ENCODE data around the gene TAF3.

Gene TAF3

DNA sequence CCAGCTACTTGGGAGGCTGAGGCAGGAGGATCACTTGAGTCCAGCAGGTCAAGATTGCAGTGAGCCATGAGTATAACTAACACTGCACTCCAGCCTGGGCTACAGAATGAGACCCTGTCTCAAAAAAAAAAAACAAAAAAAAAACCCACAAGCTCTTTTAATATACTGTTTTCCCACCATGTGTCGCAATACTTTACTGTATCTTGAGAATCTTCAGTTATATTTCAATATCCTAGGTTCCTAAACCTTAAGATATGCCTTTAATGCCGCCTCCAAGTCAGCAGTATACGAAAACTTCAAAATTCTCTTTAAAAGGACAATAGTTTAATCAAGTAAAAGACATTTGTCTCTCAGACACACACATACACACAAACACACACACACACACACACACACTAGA lies 62.8 kb downstream of the TAF3 start:
- DNase-seq: no peak

DNA sequence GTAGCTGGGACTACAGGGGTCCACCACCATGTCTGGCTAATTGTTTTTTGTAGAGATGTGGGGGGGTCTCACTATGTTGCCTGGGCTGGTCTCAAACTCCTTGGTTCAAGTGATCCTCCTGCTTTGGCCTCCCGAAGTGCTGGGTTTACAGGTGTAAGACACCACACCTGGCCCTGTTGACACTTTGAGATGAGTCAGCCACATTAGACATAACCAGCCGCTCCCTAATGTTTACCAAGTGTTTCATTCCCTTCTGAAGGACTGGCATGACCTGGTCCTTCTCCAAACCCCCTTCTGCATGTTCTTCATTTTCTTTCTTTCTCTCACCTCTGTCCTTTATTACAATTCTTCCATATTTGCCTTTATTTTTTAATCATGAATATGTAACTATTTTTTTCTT lies 67.8 kb downstream of the TAF3 start:
- DNase-seq: no peak

DNA sequence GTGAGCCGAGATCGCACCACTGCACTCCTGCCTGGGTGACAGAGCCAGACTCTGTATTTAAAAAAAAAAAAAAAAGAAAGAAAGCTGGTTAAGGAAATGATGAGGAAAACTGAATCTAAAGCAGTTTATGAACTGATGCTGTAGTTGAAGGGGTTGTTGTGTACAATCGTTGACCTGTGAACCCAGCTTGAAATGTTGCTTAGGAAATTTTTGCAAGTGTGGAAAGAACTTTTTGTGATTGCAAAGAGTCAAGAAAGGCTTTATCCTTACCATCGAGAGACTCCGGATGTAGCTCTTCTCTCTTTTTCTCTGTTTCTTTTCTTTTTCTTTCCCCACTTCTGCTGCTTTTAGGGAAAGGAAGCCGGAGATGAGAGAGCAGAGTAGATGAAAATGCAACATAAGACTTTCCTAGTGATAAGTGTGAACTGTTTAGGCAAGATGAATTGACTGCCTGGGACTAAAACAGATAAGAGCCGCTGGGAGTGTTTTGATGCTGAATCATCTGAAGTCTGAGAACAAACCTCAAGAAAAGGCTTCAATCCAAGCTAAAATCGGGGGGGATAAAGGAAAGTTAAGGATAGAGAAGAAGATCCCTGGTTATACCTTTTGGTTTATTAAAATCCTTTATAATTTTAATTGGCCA lies 69.0 kb downstream of the TAF3 start:
- no peak for DNase-seq

DNA sequence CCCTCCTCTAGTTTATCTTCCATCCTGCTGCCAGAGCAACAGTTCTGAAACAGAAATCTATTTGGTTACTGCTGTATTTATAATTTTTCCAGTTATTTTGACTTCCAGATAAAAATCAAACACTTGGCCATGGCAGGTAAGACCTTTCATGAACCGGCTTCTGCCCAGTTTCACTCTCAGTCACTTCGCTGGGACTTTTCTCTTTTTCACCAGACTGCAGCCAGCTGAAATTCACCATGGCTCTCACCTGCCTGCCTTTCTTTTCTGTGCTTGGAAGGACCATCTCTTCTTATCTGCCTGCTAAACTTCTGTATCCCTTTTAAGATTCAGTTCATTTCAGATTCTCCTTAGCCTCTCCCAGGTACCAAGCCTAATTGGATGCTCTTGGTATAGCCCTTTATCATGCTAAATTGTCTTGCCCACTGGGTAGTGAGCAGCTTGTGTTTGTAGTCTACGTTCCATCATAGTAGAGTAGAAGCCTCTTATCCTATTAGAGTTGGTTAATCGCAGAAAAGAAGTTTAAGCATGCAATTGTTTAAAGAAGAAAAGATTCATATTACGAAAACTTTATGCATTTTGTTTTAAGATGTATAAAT lies 71.7 kb downstream of the TAF3 start:
- no peak for DNase-seq

DNA sequence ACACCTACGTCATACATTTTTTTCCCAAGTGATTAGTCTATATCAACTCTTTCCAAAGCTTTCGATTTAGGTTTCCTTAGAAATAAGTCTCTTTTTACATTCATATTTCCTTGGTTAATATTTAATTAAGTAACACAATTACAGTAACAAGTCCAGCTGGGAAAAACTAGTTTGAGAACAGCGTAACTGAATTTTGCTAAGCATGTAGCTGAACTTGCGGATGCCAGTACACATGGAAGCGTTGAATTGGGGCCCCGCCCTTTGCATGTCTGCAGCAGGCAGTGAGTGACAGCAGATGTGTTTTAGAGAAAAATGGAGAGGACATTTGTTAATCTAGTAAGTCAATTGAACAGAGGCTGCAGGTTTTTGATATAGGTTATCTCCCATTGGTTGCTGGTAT lies 72.5 kb downstream of the TAF3 start:
- DNase-seq: no peak

DNA sequence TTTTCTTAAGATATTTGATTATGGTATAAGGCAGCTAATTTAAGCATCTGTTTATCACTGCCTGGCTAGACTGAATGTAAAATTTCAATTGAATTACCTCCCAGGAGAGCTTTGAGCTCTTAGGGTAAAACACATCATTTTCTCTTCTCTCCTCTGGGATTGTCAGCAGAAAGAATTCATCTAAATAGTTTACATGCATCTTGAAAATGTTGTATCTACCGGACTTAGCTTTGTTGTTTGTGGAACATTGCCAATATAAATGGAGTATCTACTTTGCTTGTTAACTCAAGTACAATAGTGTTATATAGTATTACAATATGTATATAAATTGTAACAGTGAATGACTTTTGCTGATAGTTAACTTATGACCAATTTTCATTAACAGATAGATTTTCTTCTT lies 73.3 kb downstream of the TAF3 start:
- DNase-seq: no peak

DNA sequence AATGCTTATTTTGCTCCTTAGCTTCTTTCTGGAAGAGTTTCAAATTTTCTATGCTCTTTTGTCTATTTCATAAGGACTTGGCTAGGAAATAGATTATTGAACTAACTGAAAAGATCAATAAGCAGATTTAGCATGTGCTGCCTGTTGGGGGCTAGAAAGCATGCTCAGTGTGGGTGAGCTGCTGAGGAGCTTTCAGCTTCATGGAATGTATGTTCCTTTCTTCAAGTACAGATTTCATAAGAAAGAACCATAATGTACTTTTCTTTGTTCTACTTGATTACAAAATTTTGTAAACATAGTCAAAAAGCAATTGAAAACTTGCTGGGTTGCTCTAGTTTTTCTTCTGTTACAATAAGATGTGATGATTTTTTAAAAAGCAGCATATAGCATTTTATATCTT lies 73.8 kb downstream of the TAF3 start:
- DNase-seq: no peak

DNA sequence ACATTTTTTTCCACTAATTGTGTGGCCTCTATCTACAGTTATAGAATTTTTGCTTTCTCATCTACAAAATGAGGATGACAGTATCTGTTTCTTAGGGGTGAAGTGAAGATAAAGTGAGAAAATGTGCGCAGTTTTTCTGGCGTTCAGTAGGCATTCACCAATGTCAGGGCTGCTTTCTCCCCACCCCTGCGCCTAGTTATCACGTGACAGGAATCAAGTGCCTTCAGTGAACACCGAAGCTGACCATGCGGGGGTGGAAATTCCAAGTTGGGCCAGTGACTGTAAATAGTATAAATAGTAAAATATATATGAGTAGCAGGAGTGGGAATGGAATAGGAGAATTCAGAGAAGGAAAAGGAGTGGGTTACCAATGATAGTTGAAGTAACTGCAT lies 77.4 kb downstream of the TAF3 start:
- no peak for DNase-seq

DNA sequence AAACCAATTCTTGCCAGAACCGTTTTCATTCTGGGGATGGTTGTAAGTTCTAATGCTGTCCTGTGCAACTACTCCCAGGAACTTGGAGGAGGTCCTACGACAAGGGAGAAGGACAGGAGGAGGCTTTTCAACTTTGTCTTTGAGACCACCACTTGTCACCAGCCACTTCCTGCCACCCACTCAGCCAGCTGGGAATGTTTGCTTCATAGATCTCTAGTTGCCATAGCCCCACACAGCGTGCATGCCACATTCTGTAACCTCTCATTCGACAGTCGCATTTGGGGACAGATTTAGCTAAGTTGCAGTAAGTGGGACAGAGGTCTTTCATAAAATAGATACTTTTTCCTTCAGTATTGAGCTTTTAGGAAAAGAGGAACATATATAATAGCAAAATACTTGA lies 78.0 kb downstream of the TAF3 start:
- DNase-seq: no peak

DNA sequence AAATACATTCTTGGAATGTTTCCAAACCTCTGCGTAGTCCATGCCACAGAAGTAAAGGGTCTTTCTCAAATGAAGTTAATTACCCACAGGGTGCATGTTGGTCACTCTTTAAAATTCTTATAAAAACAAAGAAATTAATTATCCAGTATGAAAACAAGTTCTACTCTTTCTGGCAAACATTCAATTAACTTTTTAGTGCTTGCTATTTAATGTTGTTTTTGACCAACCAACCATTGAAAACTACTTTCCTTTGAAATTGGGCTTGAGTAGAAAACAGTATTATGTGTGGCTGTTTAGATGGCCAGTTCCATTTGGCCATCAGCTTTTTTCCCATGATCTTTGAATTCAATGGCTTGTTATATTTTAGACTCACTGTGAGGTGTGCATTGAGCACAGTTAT lies 83.0 kb downstream of the TAF3 start:
- DNase-seq: no peak

DNA sequence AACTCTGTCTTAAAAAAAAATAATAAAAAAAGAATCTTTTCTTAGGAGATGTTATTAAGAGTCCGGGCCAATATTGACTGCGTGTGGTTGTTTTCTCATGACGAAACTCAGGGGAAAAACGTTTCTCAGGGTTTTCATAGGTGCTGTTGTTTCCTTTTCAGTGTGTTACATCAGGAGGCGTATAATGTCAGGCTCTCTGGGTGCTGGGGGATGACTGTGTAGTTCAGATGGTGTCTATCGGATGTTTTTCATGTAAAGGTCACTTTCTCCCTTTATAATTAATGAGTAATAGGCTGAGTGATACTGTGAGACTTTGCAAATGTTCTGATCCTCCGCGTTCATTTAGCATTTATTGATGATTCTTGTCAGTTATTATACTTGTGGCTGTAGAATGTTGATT lies 84.1 kb downstream of the TAF3 start:
- DNase-seq: no peak

DNA sequence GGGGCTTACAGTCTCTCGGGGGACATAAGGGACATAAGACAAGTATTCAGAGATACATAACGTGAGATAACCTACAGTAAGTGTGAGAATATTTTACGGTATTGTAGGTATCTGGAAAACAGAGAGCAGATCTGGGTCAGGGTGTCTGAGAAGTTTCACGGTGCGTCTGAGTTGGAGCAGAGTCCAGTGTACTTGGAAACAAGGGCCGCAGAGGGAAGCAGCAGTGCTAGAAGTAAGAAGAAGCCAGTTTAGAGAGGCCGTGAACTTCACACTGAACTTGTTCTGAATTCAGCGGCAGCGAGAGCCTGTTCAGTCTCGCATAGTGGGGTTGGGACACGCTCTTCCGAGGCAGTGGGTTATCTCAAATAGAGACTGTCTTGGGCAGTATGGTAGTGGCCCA lies 85.5 kb downstream of the TAF3 start:
- DNase-seq: no peak

DNA sequence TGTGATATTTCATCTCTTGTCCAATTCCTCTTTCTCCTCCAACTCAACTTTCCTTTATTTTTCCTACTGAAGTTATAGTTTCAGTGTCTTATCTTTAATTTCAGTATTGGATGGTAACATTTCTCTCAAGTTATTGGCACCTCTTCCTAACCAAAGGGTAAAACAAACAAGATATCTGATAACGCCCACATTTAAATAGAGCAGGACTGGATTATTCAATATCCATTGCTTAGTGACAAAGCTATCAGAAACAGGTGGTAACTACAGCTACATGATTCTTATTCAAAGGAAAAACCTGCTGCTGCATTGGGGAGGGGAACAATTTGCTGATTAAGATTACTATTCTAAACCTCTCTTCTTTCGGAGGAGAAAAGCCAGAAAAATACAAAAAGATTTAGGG lies 87.8 kb downstream of the TAF3 start:
- no peak for DNase-seq

DNA sequence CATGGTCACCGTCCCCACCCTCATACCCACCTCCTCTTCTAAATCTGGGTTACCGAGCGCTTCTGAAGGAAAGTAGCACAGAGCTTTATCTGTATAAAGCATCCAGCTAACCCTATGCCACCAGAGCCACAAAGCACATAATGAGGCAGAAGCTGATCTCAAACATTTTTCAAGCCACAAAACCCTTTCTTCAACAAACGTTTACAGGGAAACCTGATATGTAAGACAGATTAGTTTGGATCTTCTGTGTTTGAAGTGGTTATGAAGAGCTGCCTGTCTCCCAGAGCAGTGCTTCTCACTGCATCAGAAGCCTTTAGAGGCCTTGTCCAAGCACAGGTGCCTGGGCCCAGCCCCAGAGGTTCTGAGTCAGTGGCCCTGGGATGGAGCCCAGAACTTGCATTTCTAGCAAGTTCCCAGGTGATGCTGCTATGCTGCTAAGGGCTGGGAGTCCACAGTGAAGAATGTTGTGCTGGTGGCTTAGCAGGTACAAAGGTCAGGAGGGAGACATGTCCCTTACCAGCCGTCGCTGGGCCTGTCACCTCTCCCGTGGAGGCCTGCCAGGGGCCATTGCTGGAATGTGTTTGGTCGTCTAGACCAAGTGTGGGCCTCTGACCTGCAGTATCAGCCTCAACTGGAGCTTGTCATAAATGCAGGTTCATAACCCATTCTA lies 90.4 kb downstream of the TAF3 start:
- DNase-seq: no peak

DNA sequence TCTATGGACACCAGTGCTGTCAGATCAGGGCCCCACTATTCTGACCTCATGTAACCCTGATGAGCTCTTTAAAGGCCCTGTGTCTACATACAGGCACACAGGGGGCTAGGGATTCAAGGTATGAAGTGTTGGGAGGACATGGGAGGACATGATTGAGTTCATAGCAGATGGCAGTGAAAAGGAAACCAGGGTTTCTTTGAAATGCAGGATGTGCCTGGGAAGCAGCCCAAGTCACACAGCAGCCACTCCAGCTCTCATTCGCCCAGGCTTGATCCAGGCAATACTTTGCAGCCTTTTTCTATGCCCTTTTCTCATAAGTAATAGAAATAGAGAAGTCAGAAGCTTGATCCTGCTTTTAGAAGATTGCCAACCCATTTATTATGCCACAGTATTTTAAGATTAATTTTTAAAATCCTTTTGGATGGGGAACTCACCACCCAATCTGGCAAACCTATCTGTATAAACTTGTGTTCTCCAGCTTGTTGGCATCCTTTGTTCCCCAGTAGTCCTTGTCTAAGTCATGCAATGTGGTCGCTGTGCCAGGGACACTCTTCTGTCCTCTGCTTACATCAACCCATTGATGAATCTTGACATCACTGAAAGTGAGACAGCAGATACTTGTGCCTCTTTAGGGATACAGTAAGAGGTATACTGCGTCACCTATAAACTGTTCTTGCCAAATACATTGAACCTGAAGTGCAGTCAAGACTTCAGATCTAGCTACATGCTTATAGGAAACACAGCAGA lies 95.0 kb downstream of the TAF3 start:
- DNase-seq: no peak

DNA sequence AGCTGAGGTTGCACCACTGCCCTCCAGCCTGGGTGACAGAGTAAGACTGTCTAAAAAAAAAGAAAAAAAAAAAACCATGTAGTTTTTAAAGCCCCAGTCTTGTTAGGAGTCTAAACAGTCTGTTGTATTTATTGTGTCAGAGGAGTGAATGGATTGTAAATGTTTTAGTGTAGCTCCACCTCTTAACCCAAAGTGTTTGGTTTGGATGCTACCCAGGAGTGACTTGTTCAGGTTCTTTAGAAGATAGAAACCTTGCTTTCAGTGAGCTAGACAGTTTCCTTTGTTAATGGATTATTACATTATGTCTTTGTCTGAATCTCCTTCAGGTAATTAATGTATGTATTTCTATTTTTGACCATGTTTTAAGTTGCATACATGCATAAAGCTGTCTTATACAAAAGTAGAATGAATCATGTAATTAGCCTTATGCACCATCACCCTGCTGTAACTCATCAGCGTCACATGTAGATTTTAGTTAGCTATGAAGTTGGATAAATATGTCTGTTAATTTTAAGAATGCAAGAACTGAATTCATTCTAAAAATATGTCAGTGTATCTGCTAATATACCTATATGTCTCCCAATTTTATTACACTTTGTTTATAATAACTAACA lies 97.7 kb downstream of the TAF3 start:
- no peak for DNase-seq

DNA sequence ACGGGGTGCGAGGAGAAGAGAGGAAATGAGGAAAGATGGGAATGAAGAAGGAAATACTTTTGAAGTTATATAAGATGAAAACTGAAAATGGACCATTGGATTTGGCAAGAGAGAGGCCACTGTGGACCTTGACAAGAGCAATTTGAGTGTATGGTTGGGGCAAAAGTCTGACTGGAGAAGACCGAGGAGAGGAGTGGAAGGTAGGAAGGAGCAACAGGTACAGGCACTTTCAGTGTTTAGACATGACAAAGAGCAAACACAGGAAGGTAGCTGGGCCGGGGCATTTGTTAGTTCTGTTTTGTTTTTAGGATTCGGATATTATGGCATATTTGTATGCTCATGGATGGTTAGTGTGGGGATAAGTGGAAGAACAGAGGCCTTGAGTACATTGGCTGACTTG lies 99.4 kb downstream of the TAF3 start:
- no peak for DNase-seq

DNA sequence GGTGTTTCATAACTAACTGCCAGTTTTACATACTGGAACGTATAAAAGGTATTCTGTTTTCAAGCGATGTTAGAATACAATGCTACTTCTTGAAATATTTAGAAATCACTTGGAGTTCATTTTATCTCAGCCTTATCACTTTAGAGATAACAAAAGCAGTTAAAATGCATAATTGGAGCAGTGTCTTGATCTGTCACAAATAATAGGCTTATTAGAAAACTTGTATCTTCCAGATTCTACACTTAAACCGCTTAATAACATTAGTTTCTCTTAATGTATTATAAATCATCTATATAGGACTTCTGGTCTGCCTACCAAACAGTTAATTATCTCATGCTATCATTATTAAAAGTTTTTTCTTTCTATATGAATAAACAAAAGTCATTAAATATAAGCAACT lies 104.4 kb downstream of the TAF3 start:
- DNase-seq: no peak

DNA sequence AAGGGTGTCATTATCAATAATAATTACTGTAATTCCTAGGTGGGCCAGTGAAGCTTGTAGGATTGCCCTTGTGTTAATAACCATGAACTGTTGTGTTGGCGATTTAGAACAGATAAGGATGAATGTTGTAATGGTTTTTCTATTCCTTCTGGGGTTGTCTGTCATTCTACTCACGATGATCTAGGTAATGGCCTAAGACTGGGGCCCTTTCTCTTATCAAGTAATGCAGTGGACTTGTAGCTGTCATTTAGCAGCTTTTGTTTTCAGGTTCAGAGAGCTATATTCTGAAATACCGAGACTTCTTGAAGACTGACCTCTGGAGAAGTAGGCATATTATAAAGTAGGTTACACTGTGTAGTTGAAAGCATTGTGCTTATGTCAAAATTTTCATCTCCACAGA lies 110.2 kb downstream of the TAF3 start:
- DNase-seq: no peak

DNA sequence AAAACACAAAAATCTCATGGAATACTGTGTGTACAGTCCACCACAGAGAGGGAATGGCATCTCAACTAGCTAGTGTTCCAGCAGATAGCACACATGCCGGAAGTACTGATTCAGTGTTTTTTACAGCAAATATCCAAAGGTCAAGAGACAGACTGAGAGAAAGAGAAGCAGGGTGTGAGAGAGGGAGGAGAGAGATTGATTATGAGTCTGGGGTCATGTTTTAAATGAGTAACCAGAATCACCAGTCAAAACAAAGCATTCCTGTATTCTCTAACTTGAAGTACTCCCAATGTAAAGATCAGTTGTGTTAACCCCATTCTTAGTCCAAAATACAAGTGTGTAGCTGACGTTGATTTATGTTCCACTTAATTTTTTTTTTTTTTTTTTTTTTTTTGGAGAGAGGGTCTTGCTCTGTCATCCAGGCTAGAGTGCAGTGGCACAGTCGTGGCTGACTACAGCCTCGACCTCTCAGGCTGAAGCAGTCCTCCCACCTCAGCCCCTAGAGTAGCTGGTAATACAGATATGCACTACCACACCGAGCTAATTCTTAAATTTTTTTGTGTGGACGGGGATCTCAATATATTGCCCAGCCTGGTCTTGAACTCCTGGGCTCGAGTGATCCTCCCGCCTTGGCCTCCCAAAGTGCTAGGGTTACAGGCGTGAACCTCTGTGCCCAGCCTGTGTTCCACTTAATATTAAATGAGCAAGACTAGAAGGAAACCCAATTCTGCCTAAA lies 114.2 kb downstream of the TAF3 start:
- no peak for DNase-seq

DNA sequence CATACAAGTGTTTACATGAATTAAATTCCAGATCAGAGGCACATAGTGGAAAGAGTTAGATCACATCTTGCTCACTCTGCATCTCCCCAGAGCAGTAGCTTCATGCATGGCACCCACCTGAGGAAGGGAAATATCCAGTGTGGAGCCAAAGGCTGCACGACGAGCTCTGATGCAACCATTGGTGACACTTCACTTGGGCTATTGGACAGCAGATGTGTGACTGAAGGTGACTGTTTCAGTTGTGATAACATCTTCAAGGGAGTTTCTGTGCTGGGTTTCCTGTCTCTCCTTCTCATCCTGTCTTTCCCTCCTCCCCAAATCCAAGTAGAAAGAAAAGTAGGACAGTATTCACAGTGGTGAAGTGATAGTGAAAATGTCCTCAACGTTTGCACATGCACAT lies 115.0 kb downstream of the TAF3 start:
- no peak for DNase-seq

DNA sequence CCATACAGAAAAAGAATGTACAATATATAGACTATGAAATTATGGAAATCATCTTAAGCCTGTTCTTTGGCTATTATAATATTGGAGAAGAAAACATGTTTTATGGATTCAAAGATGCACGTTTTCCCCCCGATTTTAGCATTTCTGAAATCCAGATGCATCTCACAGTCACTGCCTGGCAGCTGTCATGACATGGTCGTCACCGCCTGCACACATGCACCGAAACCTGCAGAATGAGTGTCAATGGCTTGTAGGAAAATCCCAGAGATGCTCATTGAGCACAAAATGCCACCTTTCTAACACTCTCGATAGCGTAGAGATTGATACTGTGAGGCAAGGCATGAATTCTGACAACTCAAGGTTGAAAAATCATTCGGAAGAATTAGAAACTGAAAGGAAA lies 115.5 kb downstream of the TAF3 start:
- no peak for DNase-seq

All from CD4-positive, alpha-beta T cell treated with Interleukin-17A for 4 hours (primary cell).